H1 (cell line): ENCODE results near the gene BTBD18. TPM values are rescaled to one million over a fixed set of nuclear protein-coding genes. Genes with fewer than 3 reads are reported as not detected.
A peak's percentile ranks its signal among the peaks of the same experiment; 100 is the strongest.

Source experiments
- EGR1 ChIP-seq: IDR thresholded peaks from 2 replicates; pipeline ENCODE4 v1.6.1; 2011; ENCODE audit warnings: low read depth, low read length, borderline replicate concordance
- JUND ChIP-seq: IDR thresholded peaks from 2 replicates; pipeline ENCODE4 v1.6.1; 2011; ENCODE audit warnings: mild to moderate bottlenecking, improper control_type of control experiment, low read length
- SIN3A ChIP-seq, 2 experiments: IDR thresholded peaks in 1 of 2; conservative IDR thresholded peaks in 1 of 2; 2 replicates each; pipeline ENCODE4 v1.6.1; 2011 to 2012; ENCODE audit warnings: low read length in 2 of 2, improper control_type of control experiment in 1 of 2, low read depth in 1 of 2, mild to moderate bottlenecking in 1 of 2
- TBP ChIP-seq: IDR thresholded peaks from 2 replicates; pipeline ENCODE4 v1.6.1; 2011; ENCODE audit warnings: low read depth, low read length, improper control_type of control experiment
- polyA plus RNA-seq, 7 experiments: library from polyadenylated mRNA; depleted of rRNA in 3 of 7; stranded (reverse) in 5 of 7; unstranded in 2 of 7; fragments of >200 nt in 5 of 7; fragments of 200-250 nt in 2 of 7; gene quantifications; 1 replicate in 5 of 7; 2 replicates in 1 of 7; 4 replicates in 1 of 7; pipeline versions ENCODE4 v1.2.1 to v1.2.3, GENCODE V29; 2011 to 2013; ENCODE audit warnings: missing spikeins in 2 of 7, mixed read lengths in 2 of 7
- total RNA-seq: library from RNA; stranded (reverse); fragmentation: NEBNext Ultra II Directional; extraction: Animal tissue kit (Norgen Biotek cat#: 25700); gene quantifications from 2 replicates; pipeline ENCODE4 v1.2.1, GENCODE V29; 2021
- TF ChIP-seq, protein P1 (sequence below): IDR thresholded peaks from 2 replicates; pipeline ENCODE4 v1.6.1; 2011; ENCODE audit warnings: low read length, improper control_type of control experiment
- TF ChIP-seq, protein P2 (sequence below), 3 experiments: IDR thresholded peaks; 1 replicate in 2 of 3; 2 replicates in 1 of 3; pipeline versions ENCODE4 v1.5.1 to v1.6.1; 2011; ENCODE audit warnings: low read length in 3 of 3, mild to moderate bottlenecking in 3 of 3, inconsistent platforms in 2 of 3, low read depth in 1 of 3, moderate library complexity in 1 of 3; ENCODE audit not compliant: insufficient read depth in 1 of 3; ENCODE audit errors: control extremely low read depth in 1 of 3

BTBD18 gene
- total and polyA plus RNA-seq, 2 of the 8 experiments (the other 6 are each of a cell fraction or from before 2014, with no cell fraction given) = 0.03 TPM; not detected in 1

DNA sequence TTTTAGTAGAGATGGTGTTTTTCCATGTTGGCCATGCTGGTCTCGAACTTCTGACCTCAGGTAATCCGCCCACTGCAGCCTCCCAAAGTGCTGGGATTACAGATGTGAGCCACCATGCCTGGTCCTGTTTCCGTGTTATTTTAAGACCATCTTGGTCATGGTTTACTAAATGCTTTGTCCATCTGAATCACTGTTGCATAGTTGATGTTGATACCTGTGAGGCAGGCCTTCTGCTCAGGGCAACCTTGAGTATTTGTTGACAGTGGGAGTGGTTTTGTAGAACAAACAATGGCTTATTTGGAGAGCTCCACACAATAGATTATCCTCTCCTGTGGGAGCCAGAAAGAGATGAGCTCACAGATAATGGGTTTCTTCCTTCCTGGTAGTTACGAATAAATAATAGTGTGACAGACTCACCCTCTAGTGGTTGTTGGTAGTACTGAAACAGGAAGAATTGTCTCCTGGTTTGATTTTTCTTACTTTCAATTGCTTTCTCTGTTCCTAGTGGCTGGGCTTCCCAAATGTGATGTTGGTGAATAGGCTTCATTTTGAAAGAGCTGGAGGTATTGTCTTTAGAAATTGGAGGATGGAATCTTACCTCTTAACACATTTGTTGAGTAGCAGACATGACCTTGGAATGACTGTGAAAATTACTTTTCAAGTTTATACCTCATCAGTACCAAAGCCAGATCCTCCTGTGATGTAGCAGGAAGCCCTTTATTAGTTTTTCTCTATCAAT is 49.0 kb upstream of the BTBD18 start (continued):
- TF ChIP-seq, protein P1, sequence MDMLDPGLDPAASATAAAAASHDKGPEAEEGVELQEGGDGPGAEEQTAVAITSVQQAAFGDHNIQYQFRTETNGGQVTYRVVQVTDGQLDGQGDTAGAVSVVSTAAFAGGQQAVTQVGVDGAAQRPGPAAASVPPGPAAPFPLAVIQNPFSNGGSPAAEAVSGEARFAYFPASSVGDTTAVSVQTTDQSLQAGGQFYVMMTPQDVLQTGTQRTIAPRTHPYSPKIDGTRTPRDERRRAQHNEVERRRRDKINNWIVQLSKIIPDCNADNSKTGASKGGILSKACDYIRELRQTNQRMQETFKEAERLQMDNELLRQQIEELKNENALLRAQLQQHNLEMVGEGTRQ = no peak
- peak; percentile 41 to 64; a peak in 1 of 4 replicates for TF ChIP-seq SIN3A (conservative IDR thresholded peaks at IDR 0.05 in 1 of 2, IDR thresholded peaks at IDR 0.05 in 1 of 2; ENCODE audit: low read depth in 1 of 2, low read length in 2 of 2)
- TF ChIP-seq EGR1 = no peak
- TF ChIP-seq TBP = 0 out of 2 replicates have a peak, but pooled peaks have one; percentile 26
- TF ChIP-seq, protein P2, sequence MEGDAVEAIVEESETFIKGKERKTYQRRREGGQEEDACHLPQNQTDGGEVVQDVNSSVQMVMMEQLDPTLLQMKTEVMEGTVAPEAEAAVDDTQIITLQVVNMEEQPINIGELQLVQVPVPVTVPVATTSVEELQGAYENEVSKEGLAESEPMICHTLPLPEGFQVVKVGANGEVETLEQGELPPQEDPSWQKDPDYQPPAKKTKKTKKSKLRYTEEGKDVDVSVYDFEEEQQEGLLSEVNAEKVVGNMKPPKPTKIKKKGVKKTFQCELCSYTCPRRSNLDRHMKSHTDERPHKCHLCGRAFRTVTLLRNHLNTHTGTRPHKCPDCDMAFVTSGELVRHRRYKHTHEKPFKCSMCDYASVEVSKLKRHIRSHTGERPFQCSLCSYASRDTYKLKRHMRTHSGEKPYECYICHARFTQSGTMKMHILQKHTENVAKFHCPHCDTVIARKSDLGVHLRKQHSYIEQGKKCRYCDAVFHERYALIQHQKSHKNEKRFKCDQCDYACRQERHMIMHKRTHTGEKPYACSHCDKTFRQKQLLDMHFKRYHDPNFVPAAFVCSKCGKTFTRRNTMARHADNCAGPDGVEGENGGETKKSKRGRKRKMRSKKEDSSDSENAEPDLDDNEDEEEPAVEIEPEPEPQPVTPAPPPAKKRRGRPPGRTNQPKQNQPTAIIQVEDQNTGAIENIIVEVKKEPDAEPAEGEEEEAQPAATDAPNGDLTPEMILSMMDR (IDR thresholded peaks at IDR 0.05; ENCODE audit: control extremely low read depth in 1 of 3, insufficient read depth in 1 of 3, low read depth in 1 of 3, low read length in 3 of 3) = peak in 2 of 3 experiments; percentile 66 to 83; a peak in 3 of 4 replicates
- peak; percentile 74 for TF ChIP-seq JUND
